Superior temporal gyrus (tissue), 1 donor: ENCODE results near the gene VWA8.
"Not testable (repeated sequence)": the region's sequence is repeated elsewhere in the genome, so short reads cannot be mapped to it uniquely, and the experiment has no call there.

ENCODE experiments used
- DNase-seq: peaks from one replicate; pipeline ENCODE4 v3.0.0-alpha.2; 2016; ENCODE audit errors: extremely low spot score

VWA8 gene

DNA sequence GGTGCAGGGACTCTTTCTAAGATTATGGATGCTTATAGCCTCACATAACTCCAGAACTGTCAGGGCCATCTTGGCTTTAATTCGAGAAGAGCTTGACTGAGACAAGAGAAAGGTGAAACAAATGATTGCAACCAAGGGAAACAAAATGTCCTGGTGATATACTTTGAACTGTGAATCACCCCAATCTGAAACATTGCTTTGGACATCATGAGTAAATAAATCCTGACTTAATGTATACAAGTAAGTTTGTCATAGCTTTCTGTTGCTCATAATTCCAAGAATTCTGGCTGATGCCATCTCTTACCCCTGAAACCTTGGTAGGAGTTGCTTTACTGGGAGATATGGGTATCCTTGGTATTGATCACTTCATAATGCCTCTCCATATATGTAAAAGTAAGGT is 5.8 kb upstream of the VWA8 start:
- DNase-seq, result no peak

DNA sequence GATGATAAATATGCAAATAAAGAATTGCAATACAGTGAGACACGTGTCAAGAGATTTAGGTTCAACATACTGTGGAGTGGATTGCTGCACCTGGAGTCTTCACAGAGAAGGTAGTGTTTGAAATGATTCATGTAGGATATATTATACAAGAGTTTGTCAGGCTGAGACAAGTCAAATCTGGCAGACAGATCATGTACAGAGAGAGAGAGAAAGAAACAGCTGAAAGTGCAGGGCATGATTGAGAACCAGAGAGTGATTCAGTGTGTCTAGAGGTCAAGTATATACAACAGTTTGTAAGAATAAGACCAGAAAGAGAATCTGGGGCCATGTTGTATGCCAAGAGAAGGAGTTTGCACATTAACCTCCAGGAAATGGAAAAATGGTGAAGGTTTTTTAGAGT is 2.1 kb upstream of the VWA8 start:
- no peak for DNase-seq

DNA sequence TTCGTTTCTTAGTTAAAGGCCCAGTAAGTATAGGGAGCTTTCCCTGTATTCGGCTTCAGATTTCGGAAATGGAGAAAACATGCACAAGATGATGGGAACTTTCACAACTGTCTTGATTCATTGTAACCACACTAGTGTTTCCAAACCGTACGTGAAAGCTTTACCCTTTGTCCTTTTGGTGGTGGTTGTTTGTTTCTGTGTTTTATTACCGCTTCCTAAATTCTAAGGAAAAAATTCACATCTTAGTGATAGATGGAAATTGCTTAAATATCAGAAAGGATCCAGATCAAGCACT is 504 bp upstream of the VWA8 start:
- DNase-seq, result peak; percentile 65

DNA sequence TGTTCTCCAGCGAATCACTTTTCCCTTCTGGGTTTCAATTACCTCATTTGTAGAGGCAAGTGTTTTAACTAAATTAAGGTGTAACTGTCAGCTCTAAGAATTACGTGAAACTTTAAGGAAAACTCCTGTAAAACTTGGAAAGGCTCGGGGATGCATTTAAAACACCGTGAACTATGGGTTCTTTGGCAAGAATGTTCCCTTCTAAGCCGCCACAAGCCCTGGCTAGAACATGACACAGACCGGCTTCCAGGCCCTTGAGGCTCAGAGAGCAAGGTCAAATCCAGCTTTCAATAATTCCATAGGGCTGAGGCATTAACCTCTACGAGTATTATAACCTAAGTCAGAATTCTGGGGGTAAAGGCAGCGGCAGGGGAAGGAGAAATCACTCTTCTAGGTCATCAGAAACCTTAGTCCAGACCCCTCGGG is 685 bp downstream of the VWA8 start:
- DNase-seq, result peak; percentile 29

DNA sequence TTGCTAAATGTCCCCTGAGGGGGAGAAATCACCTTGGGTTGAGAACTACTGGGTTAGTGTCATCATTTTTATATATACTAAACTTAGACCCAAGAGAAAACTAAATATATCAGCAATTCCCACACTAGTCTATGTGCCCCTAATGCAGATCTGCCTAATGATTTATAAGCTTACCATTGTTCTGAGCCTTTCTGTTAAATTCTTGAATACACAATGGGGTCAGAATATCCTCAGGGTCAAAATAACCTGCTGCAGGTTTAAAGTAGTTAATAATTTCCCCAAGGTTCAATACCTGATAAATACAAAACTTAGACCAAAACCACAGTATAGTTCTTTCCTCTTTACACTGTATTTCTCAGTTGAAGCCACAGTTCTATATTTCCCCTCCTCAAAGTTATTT is 4.6 kb downstream of the VWA8 start:
- no peak for DNase-seq

DNA sequence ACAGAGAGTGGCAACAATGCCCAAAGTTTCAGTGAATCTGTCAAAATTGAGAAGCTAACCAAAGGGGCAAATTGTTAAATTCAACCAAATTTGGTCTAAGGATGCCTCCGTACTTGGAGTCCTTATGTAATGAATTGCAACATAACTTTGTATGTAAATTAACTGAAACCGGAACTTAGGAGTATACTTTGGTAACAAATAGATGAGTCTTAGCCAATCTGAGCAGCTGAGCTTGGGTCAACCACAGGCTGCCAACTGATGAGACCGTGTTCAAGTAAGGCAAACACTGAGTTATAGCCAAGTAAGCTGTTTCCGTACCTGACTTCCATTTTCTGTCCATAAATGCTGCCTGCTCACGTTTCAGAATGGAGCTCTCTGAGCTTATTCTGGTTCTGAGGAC is 5.3 kb downstream of the VWA8 start:
- DNase-seq, result no peak

DNA sequence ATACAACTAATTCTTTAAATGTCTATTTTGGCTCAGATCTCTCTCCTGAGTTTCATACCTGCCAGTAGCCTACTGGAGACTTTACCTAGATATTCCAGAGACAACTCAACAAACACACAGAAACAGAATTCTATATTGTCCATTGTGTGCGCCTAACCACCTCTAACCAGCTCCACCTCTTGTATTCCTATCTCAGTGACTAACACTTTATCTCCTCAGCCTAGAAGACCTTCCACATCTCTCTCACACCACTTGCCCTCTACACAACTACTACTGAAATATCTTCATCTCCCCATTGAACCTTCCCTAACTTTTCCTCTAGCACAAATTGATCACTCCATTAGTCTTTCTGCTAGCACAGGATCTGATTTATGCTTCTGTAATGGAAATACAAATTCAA is 6.7 kb downstream of the VWA8 start:
- DNase-seq, result no peak

DNA sequence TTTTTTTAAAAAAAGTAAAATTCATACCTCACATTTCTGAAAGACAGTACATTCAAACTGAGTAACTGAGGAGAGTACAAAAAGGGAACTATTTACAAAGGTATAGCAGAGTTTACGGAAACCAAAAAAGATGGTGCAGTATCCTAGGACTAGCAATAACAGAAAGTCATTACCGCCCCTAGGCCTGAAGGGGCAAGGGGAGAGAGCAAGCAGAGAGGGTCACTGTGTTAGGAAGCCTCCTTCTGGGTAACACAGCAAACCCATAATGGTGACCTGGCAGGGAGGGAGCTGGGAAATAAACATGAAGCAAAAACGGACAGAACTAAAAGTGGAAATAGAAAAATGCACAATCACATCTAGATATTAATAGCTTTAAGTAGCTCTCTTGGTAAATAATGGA is 8.2 kb downstream of the VWA8 start:
- DNase-seq, result no peak

DNA sequence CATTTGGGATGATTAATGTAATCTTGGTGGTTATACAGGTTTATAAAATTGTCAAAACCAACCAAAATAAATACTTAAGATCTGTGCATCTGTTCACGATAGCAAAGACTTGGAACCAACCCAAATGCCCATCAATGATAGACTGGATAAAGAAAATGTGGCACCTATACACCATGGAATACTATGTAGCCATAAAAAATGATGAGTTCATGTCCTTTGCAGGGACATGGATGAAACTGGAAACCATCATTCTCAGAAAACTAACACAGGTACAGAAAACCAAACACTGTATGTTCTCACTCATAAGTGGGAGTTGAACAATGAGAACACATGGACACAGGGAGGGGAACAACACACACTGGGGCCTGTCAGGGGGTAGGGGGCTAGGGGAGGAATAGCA is 11.8 kb downstream of the VWA8 start:
- not testable (repeated sequence) for DNase-seq

DNA sequence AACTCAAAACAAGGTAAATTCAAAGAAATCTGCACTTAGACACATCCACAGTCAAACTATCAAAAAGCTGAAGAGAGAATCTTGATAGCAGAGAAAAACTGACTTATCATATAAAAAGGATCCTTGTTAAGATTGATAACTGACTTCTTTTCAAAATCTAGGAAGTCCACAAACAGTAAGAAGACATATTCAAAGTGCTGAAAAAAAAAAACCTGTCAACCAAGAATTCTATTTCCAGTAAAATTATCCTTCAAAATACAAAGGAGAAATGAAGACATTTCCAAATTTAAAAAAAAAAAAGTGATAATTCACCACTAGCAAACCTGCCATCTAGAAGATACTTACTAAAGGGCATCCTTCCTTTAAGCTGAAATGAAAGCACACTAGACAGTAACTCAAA is 15.0 kb downstream of the VWA8 start:
- DNase-seq, result no peak

DNA sequence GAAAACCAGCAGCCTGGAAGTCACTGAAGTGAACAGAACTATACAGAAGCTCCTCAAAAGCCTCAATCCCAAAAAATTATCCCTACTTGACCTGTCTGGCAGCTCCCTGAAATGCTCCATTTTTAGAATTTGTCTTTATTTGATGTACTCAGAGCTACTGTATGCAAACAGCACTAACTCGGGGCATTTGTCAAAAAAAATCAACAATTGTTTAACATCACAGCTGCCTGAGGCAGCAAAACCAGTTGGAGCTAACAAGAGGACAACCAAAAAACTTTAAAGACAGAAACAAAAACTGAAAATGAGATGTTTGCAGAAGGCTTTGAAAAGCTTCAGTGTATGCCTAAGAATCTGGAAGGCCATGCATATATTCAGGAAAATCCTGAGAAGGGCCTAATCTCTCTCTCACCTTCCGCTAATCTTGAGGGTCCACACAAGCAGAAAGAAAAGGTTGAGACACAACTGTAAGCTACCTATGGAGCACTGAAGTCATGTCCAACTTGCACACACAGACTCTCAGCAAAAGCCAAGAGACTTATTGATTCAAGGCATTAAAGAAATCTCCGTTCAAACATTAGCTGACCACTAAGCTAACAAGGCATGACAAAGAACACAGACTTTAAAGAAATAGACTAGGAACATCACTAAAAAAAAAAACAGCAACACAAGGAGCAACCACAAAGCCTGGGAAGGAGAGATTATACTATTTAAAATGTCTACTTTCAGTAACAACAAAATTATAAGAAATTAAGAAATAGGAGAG is 16.1 kb downstream of the VWA8 start:
- no peak for DNase-seq

DNA sequence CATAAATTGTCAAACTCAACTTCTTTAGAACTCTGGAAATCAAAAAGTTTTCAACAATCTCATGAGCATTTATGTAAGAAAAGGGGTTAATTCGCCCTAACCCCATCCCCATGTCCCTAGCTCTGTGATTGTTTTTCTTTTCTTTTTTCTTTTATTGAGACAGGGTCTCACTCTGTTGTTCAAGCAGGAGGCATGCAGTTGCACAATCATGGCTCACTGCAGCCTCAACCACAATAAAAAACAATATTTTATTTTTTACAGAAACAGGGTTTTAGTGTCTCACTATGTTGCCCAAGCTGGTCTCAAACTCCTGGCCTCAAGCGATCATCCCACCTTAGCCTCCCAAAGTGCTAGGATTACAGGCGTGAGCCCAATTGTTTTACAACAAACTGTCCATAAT is 16.7 kb downstream of the VWA8 start:
- no peak for DNase-seq

DNA sequence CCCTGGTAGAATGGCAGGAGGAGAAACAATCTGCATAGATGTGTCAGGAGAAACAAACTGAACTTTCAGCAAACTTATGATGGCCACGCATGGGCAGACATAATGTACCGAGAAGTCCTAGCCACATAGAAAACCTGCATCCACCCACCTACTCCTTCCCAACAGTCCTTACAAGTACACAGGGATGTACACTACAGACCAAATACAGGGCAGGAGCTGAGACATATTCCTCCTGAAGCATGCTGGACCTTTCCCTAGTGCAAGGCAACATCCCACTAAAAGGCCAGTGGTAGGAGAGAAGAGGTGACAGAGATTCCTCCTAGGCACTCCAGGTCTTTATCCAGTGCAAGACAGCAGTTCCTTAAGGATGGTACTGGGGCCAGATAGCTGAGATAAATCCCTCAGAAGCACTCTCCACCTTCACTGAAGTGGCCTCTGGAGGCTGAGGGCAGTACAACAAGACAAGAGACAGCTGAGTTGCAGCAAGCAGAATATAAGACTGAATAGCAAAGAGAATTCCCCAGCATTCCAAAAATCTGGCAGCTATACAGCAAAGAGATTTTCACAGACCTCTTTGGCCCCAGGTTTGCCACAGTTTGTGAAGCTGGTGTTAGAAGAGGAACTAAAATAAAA is 18.3 kb downstream of the VWA8 start:
- DNase-seq, result no peak

DNA sequence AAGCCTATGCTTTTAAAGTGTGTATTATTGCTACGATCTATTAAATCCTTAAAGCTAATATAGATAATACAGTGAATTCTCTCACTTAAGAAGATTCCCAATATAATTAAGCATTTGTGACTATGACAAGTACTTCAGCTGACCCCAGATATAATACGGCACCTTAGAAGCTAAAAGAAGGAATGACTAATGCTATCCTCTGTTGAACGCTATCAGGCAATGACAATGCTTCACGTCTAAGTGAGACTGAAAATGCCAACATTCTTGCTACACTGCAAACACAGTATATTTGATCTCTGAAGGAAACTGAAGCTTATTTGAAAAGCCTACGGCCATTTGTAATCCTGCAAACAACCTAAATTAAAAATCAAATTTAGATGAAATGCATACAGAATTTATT is 19.7 kb downstream of the VWA8 start:
- DNase-seq, result no peak

DNA sequence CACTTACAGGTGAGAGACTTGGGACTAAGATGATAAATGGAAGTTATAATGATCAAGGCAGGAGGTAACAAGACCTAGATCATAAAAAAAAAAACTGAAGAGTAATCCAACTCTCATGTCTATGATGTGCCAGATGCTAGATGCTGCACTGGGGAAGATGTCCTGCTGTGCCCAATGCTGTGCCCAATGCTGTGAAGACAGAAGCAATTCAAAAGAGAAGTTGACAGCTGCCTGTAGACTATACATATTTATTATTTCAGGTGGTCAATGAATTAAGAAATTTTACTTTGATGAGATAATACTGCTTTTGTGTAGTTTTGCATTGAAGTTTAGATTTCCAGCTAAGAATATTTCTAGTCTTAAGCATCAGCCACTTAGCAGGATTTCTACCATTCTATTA is 21.5 kb downstream of the VWA8 start:
- no peak for DNase-seq

DNA sequence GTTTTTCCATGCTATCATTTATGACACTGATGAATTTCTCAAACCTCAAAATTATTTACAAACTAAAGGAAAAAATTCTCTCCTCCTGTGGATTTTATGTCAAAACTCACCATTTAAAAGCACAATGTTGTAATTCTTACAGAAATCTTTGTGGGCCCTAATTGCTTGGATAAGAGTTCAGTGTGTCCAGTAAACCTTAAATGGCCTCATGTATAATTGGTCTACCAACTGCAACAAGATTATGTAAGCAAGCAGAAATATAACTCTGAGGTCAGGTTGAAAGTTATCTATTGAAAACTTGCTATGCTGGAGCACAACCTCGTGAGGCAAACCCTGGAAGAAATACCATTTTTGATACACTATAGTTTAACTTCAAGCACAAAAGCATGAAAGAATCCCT is 22.0 kb downstream of the VWA8 start:
- no peak for DNase-seq

DNA sequence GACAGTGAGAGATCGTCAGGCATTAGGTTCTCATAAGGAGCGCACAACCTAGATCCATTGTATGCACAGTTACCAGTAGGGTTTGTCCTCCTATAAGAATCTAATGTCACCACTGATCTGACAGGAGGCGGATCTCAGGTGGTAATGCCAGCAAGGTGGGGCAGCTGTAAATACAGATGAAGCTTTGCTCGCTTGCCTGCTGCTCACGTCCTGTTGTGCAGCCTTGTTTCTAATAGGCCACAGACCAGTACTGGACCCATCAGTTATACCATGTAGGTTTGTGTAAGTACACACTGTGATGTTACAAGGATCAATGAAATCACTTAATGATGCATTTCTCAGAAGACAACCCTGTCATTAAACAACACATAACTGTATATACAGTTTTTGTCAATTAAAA is 23.5 kb downstream of the VWA8 start:
- DNase-seq, result no peak

DNA sequence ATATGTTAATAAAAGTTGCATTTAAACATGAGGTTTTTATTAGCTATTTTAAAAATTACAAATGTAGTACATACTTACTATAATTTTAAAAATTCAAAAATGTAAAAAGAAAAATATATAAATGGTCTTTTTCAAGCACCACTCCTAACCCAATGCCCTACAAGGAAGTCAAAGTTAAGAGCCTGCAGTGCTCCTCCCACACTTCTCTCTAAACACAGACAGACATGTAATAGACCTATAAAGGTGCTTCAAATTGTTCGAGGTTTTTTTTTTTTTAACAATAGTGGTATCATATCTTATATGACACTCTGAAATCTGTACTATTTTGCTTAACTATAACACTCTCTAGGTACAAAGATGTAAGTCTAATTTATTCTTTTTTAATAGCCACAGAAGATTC is 25.4 kb downstream of the VWA8 start:
- DNase-seq, result no peak

DNA sequence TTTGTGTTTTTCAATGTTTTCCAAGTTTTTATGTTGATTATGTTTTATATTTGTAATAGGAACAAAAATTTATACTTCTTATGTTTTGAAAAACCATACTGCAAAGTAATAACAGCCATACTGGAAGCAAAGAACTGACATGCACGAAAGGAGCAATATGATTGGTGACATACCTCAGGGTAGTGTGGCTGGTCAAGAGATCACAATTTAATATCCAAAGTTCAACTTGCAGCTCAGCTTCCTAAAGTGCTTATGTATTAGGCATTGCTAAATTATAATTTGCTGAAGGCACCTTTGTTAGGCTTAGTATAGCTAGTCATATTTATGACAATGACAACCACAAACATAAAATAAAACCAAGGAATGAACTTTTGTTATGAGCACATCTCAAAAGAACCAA is 25.9 kb downstream of the VWA8 start:
- no peak for DNase-seq

DNA sequence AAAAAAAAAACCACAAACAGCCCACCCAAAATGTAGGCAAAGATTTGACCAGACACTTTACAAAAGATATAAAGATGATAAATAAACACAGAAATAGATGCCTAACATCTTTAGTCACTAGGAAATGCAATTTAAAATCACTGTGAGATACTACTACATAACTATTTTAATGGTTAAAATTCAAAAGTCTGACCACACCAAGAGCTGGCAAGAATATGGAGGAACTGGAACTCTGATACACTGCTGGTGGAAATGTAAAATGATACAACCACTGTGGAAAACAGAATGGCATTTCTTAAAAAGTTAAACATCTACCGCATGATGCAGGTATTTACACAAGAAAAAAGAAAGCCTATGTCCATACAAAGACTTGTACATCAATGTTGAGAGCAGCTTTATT is 26.8 kb downstream of the VWA8 start:
- DNase-seq, result no peak

DNA sequence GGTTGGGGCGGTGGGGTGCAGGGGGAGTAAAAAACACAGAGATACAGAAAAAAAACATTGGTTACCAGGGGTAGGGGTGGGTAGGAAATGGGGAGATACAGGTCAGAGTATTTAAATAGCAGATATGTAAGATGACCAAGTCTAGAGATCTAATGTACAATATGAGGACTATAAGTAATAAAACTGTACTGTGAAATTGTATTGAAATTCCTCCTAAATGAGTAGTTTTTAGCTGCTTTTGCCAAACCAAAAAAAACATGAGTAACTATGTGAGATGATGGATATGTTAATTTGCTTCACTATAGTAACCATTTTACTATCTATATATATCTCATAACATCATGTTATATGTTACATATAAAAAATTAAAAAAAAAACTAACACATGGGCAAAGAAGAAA is 29.6 kb downstream of the VWA8 start:
- no peak for DNase-seq

DNA sequence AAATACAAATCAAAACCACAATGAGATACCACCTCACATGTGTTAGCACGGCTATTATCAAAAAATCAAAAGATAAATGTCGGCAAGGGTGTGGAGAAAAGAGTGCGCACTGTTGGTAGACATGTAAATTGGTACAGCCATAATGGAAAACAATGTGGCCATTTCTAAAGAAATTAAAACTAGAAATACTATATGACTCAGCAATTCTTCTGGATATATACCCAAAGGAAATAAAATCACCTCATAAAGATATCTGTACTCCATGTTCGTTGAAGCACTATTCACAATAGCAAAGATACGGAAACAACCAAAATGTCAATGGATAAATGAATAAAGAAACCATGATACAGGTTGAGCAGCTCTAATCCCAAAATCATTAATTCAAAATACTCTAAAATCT is 30.8 kb downstream of the VWA8 start:
- no peak for DNase-seq

DNA sequence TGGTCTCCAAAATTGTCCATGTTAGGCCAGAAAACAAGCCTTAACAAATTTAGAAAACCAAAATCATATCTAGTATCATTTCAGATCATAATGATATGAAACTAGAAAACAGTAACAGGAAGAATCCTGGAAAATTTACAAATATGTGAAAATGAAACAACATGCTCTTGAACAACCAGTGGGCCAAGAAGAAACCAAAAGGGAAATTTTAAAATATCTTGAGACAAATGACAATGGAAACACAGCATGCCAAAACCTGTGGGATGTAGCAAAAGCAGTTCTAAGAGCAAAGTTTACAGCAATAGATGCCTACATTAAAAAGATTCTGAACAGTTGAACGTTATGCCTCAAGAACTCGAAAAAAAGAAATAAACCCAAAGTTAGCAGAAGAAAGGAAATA is 32.6 kb downstream of the VWA8 start:
- no peak for DNase-seq

DNA sequence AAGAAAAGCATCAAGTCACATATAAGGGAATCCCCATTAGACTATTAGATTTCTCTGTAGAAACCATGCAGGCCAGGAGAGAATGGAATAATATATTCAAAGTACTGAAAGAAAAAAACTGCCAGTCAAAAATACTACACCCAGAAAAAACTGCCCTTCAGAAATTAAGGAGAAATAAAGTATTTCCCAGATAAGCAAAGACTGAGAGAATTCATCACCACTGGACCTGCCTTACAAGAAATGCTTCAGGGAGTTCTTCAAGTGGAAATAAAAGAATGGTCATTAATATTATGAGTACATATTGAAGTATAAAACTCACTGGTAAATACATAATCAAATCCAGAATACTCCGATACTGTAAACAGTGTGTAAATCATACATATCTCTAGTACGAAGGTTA is 35.9 kb downstream of the VWA8 start:
- no peak for DNase-seq
